Calu3 (cell line): ENCODE results near the gene CACNA2D2. TPM values are rescaled to one million over a fixed set of nuclear protein-coding genes. Genes with fewer than 3 reads are reported as not detected.
"Not testable (repeated sequence)": the region's sequence is repeated elsewhere in the genome, so short reads cannot be mapped to it uniquely, and the experiment has no call there.

Experiments
- BruUV-seq: library from RNA; stranded (reverse); fragments of 400-500 nt; replicated peaks from 2 replicates; lab custom pipeline; 2021; lab: Mats Ljungman, UMichigan
- CTCF ChIA-PET: fragments of 300-600 bp; sonication (Branson Sonifier 250); formaldehyde crosslinking; loops from one replicate; lab custom pipeline; 2022; ENCODE audit warnings: antibody characterized with exemption; lab: Charles Lee
- DNase-seq: peaks from one replicate; pipeline ENCODE4 v3.0.0; 2022
- H3K27ac Mint-ChIP-seq: one replicate; pipeline ENCODE4 v1.8.0; 2022; ENCODE audit warnings: mixed read lengths; ENCODE audit not compliant: unreplicated experiment
- H3K27me3 Mint-ChIP-seq: one replicate; pipeline ENCODE4 v1.8.0; 2022; ENCODE audit warnings: mixed read lengths; ENCODE audit not compliant: unreplicated experiment
- H3K36me3 Mint-ChIP-seq: one replicate; pipeline ENCODE4 v1.8.0; 2022; ENCODE audit warnings: mild to moderate bottlenecking, moderate library complexity, mixed read lengths; ENCODE audit not compliant: insufficient read depth, unreplicated experiment
- H3K4me1 Mint-ChIP-seq: one replicate; pipeline ENCODE4 v1.8.0; 2022; ENCODE audit warnings: mild to moderate bottlenecking, low read depth, mixed read lengths; ENCODE audit not compliant: unreplicated experiment
- H3K4me3 Mint-ChIP-seq: one replicate; pipeline ENCODE4 v1.8.0; 2022; ENCODE audit warnings: mild to moderate bottlenecking, low read depth, moderate library complexity, mixed read lengths; ENCODE audit not compliant: unreplicated experiment
- H3K9me3 Mint-ChIP-seq: one replicate; pipeline ENCODE4 v1.8.0; 2022; ENCODE audit warnings: low read depth, mixed read lengths; ENCODE audit not compliant: unreplicated experiment
- CTCF ChIP-seq: fragments of 200-600 bp; IDR thresholded peaks from one replicate; pipeline ENCODE4 v1.8.0; 2022; ENCODE audit warnings: antibody characterized with exemption; ENCODE audit not compliant: unreplicated experiment
- intact Hi-C: fragments of 100-400 bp; cut with micrococcal nuclease; formaldehyde crosslinking; loops from one replicate; pipeline ENCODE4 v1.10.0; 2022; ENCODE audit not compliant: unreplicated experiment
- total RNA-seq: library from RNA; stranded (reverse); gene quantifications from 2 replicates; pipeline ENCODE4 v1.2.3, GENCODE V29; 2022

CACNA2D2 gene
- total RNA-seq, 1 experiment from 2014 or later = 0.12 TPM

- intact Hi-C loops = no loop called here
- no peak for TF ChIP-seq CTCF
- no peaks in the 10 kb centered on the region for H3K36me3 Mint-ChIP-seq
- H3K4me3 Mint-ChIP-seq = no peak overlapping the region
- H3K9me3 Mint-ChIP-seq = no peaks in the 10 kb centered on the region
- CTCF ChIA-PET = interaction anchor here (1.3 kb wide), 1 partner anchor 26 kb away, joined by 5 read pairs; no protein-coding TSS in a partner anchor
- no peaks in the 10 kb centered on the region for H3K4me1 Mint-ChIP-seq
- DNase-seq = no peak
- BruUV-seq = no TSS peak
- H3K27ac Mint-ChIP-seq = no peak overlapping the region
- peaks cover 100% of the 10 kb centered on the region for H3K27me3 Mint-ChIP-seq
These were observed 13.0 kb upstream of the CACNA2D2 start for GRCh38 chr3:50516440-50516871.

GRCh38 chr3:50515565-50516439 lies 12.4 kb upstream of the CACNA2D2 start:
- peaks cover 100% of the 10 kb centered on the region for H3K27me3 Mint-ChIP-seq
- H3K4me1 Mint-ChIP-seq = no peaks in the 10 kb centered on the region
- no peak for TF ChIP-seq CTCF
- intact Hi-C loops = no loop called here
- BruUV-seq = no TSS peak
- no peak for DNase-seq
- CTCF ChIA-PET = no interaction called here
- H3K4me3 Mint-ChIP-seq = no peak overlapping the region
- no peak overlapping the region for H3K27ac Mint-ChIP-seq
- H3K9me3 Mint-ChIP-seq = no peaks in the 10 kb centered on the region
- H3K36me3 Mint-ChIP-seq = no peaks in the 10 kb centered on the region

- H3K9me3 Mint-ChIP-seq, BruUV-seq, H3K36me3 Mint-ChIP-seq, DNase-seq, intact Hi-C loops, H3K4me3 Mint-ChIP-seq, CTCF ChIA-PET, H3K27ac Mint-ChIP-seq, H3K4me1 Mint-ChIP-seq: not testable (repeated sequence)
- peaks cover 100% of the 10 kb centered on the region for H3K27me3 Mint-ChIP-seq
These were observed 9.5 kb upstream of the CACNA2D2 start for GRCh38 chr3:50512908-50513307.

- no peaks in the 10 kb centered on the region for H3K9me3 Mint-ChIP-seq
- no peaks in the 10 kb centered on the region for H3K4me1 Mint-ChIP-seq
- TF ChIP-seq CTCF = no peak
- no TSS peak for BruUV-seq
- peaks cover 100% of the 10 kb centered on the region for H3K27me3 Mint-ChIP-seq
- H3K36me3 Mint-ChIP-seq = no peaks in the 10 kb centered on the region
- no peak overlapping the region for H3K4me3 Mint-ChIP-seq
- CTCF ChIA-PET = interaction anchor here (1.6 kb wide), 1 partner anchor 10 kb away, joined by 4 read pairs; no protein-coding TSS in a partner anchor
- no peak overlapping the region for H3K27ac Mint-ChIP-seq
- intact Hi-C loops = no loop called here
- no peak for DNase-seq
These were observed 8.7 kb upstream of the CACNA2D2 start for GRCh38 chr3:50512131-50512530.

- DNase-seq = no peak
- intact Hi-C loops = no loop called here
- H3K27ac Mint-ChIP-seq = no peak overlapping the region
- CTCF ChIA-PET = no interaction called here
- no TSS peak for BruUV-seq
- no peaks in the 10 kb centered on the region for H3K9me3 Mint-ChIP-seq
- no peaks in the 10 kb centered on the region for H3K4me1 Mint-ChIP-seq
- TF ChIP-seq CTCF = no peak
- H3K4me3 Mint-ChIP-seq = no peak overlapping the region
- peaks cover 100% of the 10 kb centered on the region for H3K27me3 Mint-ChIP-seq
- no peaks in the 10 kb centered on the region for H3K36me3 Mint-ChIP-seq
These were observed 6.9 kb upstream of the CACNA2D2 start for GRCh38 chr3:50510325-50510724.
